OCI-LY1 (cell line): Measurements from ENCODE around the gene CSF2.

Experiments used
- H2AFZ ChIP-seq: fragments of 200-600 bp; sonication (generic), shearing (Covaris generic); 2 replicates; pipeline ENCODE4 v1.6.0; 2014; ENCODE audit warnings: antibody characterized with exemption, mild to moderate bottlenecking, low read length
- H3F3A ChIP-seq: fragments of 200-600 bp; sonication (generic), shearing (Covaris generic); 2 replicates; pipeline ENCODE4 v1.6.0; 2014; ENCODE audit warnings: mild to moderate bottlenecking, antibody characterized with exemption, low read length, moderate library complexity; ENCODE audit not compliant: insufficient read depth
- H3K27ac ChIP-seq: fragments of 200-600 bp; sonication (generic); 2 replicates; pipeline ENCODE4 v1.5.1; 2014; ENCODE audit warnings: low read length, mixed run types, mild to moderate bottlenecking, low read depth; ENCODE audit not compliant: poor library complexity, severe bottlenecking
- H3K27me3 ChIP-seq: fragments of 200-600 bp; sonication (generic); 2 replicates; pipeline ENCODE4 v1.6.0; 2014; ENCODE audit warnings: antibody characterized with exemption, mild to moderate bottlenecking, low read length, moderate library complexity; ENCODE audit not compliant: insufficient read depth
- H3K36me3 ChIP-seq: fragments of 200-600 bp; sonication (generic); 2 replicates; pipeline ENCODE4 v1.6.1; 2014; ENCODE audit warnings: mild to moderate bottlenecking, antibody characterized with exemption, low read length, moderate library complexity, mixed read lengths; ENCODE audit not compliant: insufficient read depth
- H3K4me1 ChIP-seq: fragments of 200-600 bp; sonication (generic); 2 replicates; pipeline ENCODE4 v1.5.1; 2014; ENCODE audit warnings: mild to moderate bottlenecking, low read length, moderate library complexity; ENCODE audit not compliant: insufficient read depth, severe bottlenecking
- H3K4me2 ChIP-seq: fragments of 200-600 bp; sonication (generic), shearing (Covaris generic); 2 replicates; pipeline ENCODE4 v1.6.1; 2014; ENCODE audit warnings: low read length
- H3K4me3 ChIP-seq: fragments of 200-600 bp; sonication (generic); 2 replicates; pipeline ENCODE4 v1.5.1; 2014; ENCODE audit warnings: low read length, low read depth, mild to moderate bottlenecking, mixed read lengths; ENCODE audit not compliant: poor library complexity, severe bottlenecking
- H3K79me2 ChIP-seq: fragments of 200-600 bp; shearing (Covaris generic); 2 replicates; pipeline ENCODE4 v1.6.1; 2016; ENCODE audit warnings: mixed run types, low read length, mixed read lengths; ENCODE audit not compliant: insufficient read depth
- H3K9ac ChIP-seq: fragments of 200-600 bp; sonication (generic), shearing (Covaris generic); 2 replicates; pipeline ENCODE4 v1.6.1; 2014; ENCODE audit warnings: mild to moderate bottlenecking, low read length, mixed read lengths
- H3K9me2 ChIP-seq: fragments of 200-600 bp; sonication (generic), shearing (Covaris generic); 2 replicates; pipeline ENCODE4 v1.6.1; 2014; ENCODE audit warnings: low read depth, mild to moderate bottlenecking, low read length, mixed read lengths
- H3K9me3 ChIP-seq: fragments of 200-600 bp; shearing (Covaris generic); 2 replicates; pipeline ENCODE4 v1.6.1; 2014; ENCODE audit warnings: low read length, mixed read lengths
- H4K20me1 ChIP-seq: fragments of 200-600 bp; sonication (generic), shearing (Covaris generic); 2 replicates; pipeline ENCODE4 v1.6.0; 2016; ENCODE audit warnings: mild to moderate bottlenecking, low read length; ENCODE audit not compliant: insufficient read depth
- CTCF ChIP-seq: fragments of 200-600 bp; sonication (generic), shearing (Covaris generic); IDR thresholded peaks from 2 replicates; pipeline ENCODE4 v1.5.1; 2017; ENCODE audit warnings: mild to moderate bottlenecking, antibody characterized with exemption, low read length, moderate library complexity, mixed read lengths
- EZH2 ChIP-seq: fragments of 200-600 bp; sonication (generic), shearing (Covaris generic); IDR thresholded peaks from 2 replicates; pipeline ENCODE4 v1.8.0; 2017; ENCODE audit warnings: borderline replicate concordance, mixed run types, mild to moderate bottlenecking, antibody characterized with exemption, low read length, moderate library complexity, mixed read lengths

The CSF2 gene

GRCh38 chr5:132109494-132110053 is 36.0 kb downstream of the CSF2 start:
- no peaks in the 10 kb centered on the region for H3K4me1 ChIP-seq
- no peak overlapping the region for H3K27ac ChIP-seq
- no peak overlapping the region for H3K9ac ChIP-seq
- TF ChIP-seq EZH2 (no peak), CTCF (no peak)
- no peaks in the 10 kb centered on the region for H3K9me2 ChIP-seq
- H3K27me3 ChIP-seq, result no peaks in the 10 kb centered on the region
- no peaks in the 10 kb centered on the region for H3F3A ChIP-seq
- H4K20me1 ChIP-seq, result no peaks in the 10 kb centered on the region
- H3K4me2 ChIP-seq, result no peak overlapping the region
- no peaks in the 10 kb centered on the region for H3K79me2 ChIP-seq
- H3K36me3 ChIP-seq, result no peaks in the 10 kb centered on the region
- H2AFZ ChIP-seq, result no peak overlapping the region
- H3K9me3 ChIP-seq, result no peaks in the 10 kb centered on the region
- no peak overlapping the region for H3K4me3 ChIP-seq

- no peak overlapping the region for H3K27ac ChIP-seq
- H2AFZ ChIP-seq, result no peak overlapping the region
- H3K27me3 ChIP-seq, result no peaks in the 10 kb centered on the region
- no peaks in the 10 kb centered on the region for H3K36me3 ChIP-seq
- H3F3A ChIP-seq, result no peaks in the 10 kb centered on the region
- no peaks in the 10 kb centered on the region for H3K79me2 ChIP-seq
- no peaks in the 10 kb centered on the region for H3K4me1 ChIP-seq
- no peaks in the 10 kb centered on the region for H3K9me3 ChIP-seq
- no peak overlapping the region for H3K4me2 ChIP-seq
- H3K9me2 ChIP-seq, result no peaks in the 10 kb centered on the region
- H3K9ac ChIP-seq, result no peak overlapping the region
- no peak overlapping the region for H3K4me3 ChIP-seq
- TF ChIP-seq EZH2, result no peak
- no peaks in the 10 kb centered on the region for H4K20me1 ChIP-seq
Measured at GRCh38 chr5:132110195-132110594, 36.6 kb downstream of the CSF2 start.

- TF ChIP-seq EZH2 (no peak), CTCF (no peak)
- H3K27me3 ChIP-seq, result no peaks in the 10 kb centered on the region
- H3K27ac ChIP-seq, result no peak overlapping the region
- no peaks in the 10 kb centered on the region for H3K36me3 ChIP-seq
- H3K9me3 ChIP-seq, result no peaks in the 10 kb centered on the region
- H3K4me1 ChIP-seq, result no peaks in the 10 kb centered on the region
- H4K20me1 ChIP-seq, result no peaks in the 10 kb centered on the region
- H3F3A ChIP-seq, result no peaks in the 10 kb centered on the region
- H3K79me2 ChIP-seq, result no peaks in the 10 kb centered on the region
- no peaks in the 10 kb centered on the region for H3K9me2 ChIP-seq
- no peak overlapping the region for H3K9ac ChIP-seq
- H3K4me2 ChIP-seq, result no peak overlapping the region
- H2AFZ ChIP-seq, result no peak overlapping the region
- no peak overlapping the region for H3K4me3 ChIP-seq
Measured at GRCh38 chr5:132110930-132111329, 37.3 kb downstream of the CSF2 start.

- Histone ChIP-seq H3K4me2 (no peak overlapping the region), H3K9me2 (no peaks in the 10 kb centered on the region)
Measured at GRCh38 chr5:132112111-132112510, 38.5 kb downstream of the CSF2 start.

More at GRCh38 chr5:132112111-132112510, 38.5 kb downstream of the CSF2 start:
- no peaks in the 10 kb centered on the region for H3K79me2 ChIP-seq
- no peaks in the 10 kb centered on the region for H3K4me1 ChIP-seq
- H3K27ac ChIP-seq, result no peak overlapping the region
- no peaks in the 10 kb centered on the region for H3K9me3 ChIP-seq
- no peak overlapping the region for H3K4me3 ChIP-seq
- no peak overlapping the region for H3K9ac ChIP-seq
- no peaks in the 10 kb centered on the region for H3K36me3 ChIP-seq
- H4K20me1 ChIP-seq, result no peaks in the 10 kb centered on the region
- no peak for TF ChIP-seq CTCF
- no peak for TF ChIP-seq EZH2
- H3F3A ChIP-seq, result no peaks in the 10 kb centered on the region
- H3K27me3 ChIP-seq, result no peaks in the 10 kb centered on the region
- no peak overlapping the region for H2AFZ ChIP-seq
